Mesenchymal stem cell (in vitro differentiated cells and primary cell): ENCODE results near the gene MED12L.

ENCODE experiments used
- DNase-seq: peaks from one replicate; pipeline ENCODE4 v3.0.0-alpha.2; 2013
- H2AFZ ChIP-seq: one replicate; pipeline ENCODE4 v1.6.1; 2013; ENCODE audit warnings: low read depth, mild to moderate bottlenecking, control low read depth, inconsistent platforms, low read length, moderate library complexity
- H2AK5ac ChIP-seq: 2 replicates; pipeline ENCODE4 v1.6.1; 2013; ENCODE audit warnings: low read length, moderate library complexity, mild to moderate bottlenecking, inconsistent platforms; ENCODE audit not compliant: severe bottlenecking
- H2BK120ac ChIP-seq: one replicate; pipeline ENCODE4 v1.6.1; 2013; ENCODE audit warnings: low read depth, mild to moderate bottlenecking, inconsistent platforms, low read length, moderate library complexity
- H2BK12ac ChIP-seq, 2 experiments: one replicate each; pipeline ENCODE4 v1.6.1; 2013; ENCODE audit warnings: inconsistent platforms in 2 of 2, low read length in 2 of 2, mild to moderate bottlenecking in 2 of 2, moderate library complexity in 2 of 2, control low read depth in 1 of 2
- H2BK15ac ChIP-seq: one replicate; pipeline ENCODE4 v1.6.1; 2013; ENCODE audit warnings: mild to moderate bottlenecking, low read depth, inconsistent platforms; ENCODE audit not compliant: poor library complexity, severe bottlenecking
- H2BK5ac ChIP-seq: 2 replicates; pipeline ENCODE4 v1.6.1; 2013; ENCODE audit warnings: low read depth, mild to moderate bottlenecking, low read length, control low read depth, inconsistent platforms; ENCODE audit not compliant: poor library complexity, severe bottlenecking
- H3K14ac ChIP-seq, 2 experiments: one replicate each; pipeline ENCODE4 v1.6.1; 2013; ENCODE audit warnings: inconsistent platforms in 2 of 2, low read length in 2 of 2, control low read depth in 1 of 2, mild to moderate bottlenecking in 1 of 2, moderate library complexity in 1 of 2
- H3K18ac ChIP-seq, 2 experiments: one replicate each; pipeline ENCODE4 v1.6.1; 2013; ENCODE audit warnings: inconsistent platforms in 2 of 2, low read length in 2 of 2, control low read depth in 1 of 2, low read depth in 1 of 2, mild to moderate bottlenecking in 1 of 2
- H3K23ac ChIP-seq, 2 experiments: one replicate each; pipeline ENCODE4 v1.6.1; 2013; ENCODE audit warnings: inconsistent platforms in 2 of 2, low read length in 2 of 2, mild to moderate bottlenecking in 2 of 2, moderate library complexity in 2 of 2, control low read depth in 1 of 2
- H3K27ac ChIP-seq: 2 replicates; pipeline ENCODE4 v1.5.1; 2013; ENCODE audit warnings: mild to moderate bottlenecking, moderate library complexity, low read length, control low read depth, inconsistent platforms; ENCODE audit not compliant: poor library complexity, severe bottlenecking
- H3K27me3 ChIP-seq, 2 experiments: 2 replicates each; pipeline versions ENCODE4 v1.6.1 to v1.7.0; 2013; ENCODE audit warnings: low read length in 2 of 2, mild to moderate bottlenecking in 2 of 2, moderate library complexity in 2 of 2, control low read depth in 1 of 2, inconsistent platforms in 1 of 2; ENCODE audit not compliant: control insufficient read depth in 1 of 2, insufficient read depth in 1 of 2
- H3K36me3 ChIP-seq, 2 experiments: 2 replicates each; pipeline versions ENCODE4 v1.6.1 to v1.7.0; 2013; ENCODE audit warnings: low read length in 2 of 2, control low read depth in 1 of 2, inconsistent platforms in 1 of 2, low read depth in 1 of 2, mild to moderate bottlenecking in 1 of 2; ENCODE audit not compliant: insufficient read depth in 2 of 2, control insufficient read depth in 1 of 2
- H3K4ac ChIP-seq, 2 experiments: one replicate each; pipeline ENCODE4 v1.6.1; 2013; ENCODE audit warnings: inconsistent platforms in 2 of 2, low read length in 2 of 2, mild to moderate bottlenecking in 2 of 2, moderate library complexity in 2 of 2, control low read depth in 1 of 2, low read depth in 1 of 2
- H3K4me1 ChIP-seq: 2 replicates; pipeline ENCODE4 v1.6.1; 2013; ENCODE audit warnings: low read depth, low read length, control low read depth; ENCODE audit not compliant: control insufficient read depth, insufficient read depth
- H3K4me2 ChIP-seq: 2 replicates; pipeline ENCODE4 v1.6.1; 2013; ENCODE audit warnings: low read length, mild to moderate bottlenecking, inconsistent platforms; ENCODE audit not compliant: poor library complexity, severe bottlenecking
- H3K4me3 ChIP-seq, 2 experiments: 2 replicates each; pipeline versions ENCODE4 v1.5.1 to v1.7.0; 2013; ENCODE audit warnings: low read length in 2 of 2, mild to moderate bottlenecking in 2 of 2, control low read depth in 1 of 2, low read depth in 1 of 2; ENCODE audit not compliant: insufficient read depth in 1 of 2
- H3K79me1 ChIP-seq: replicated peaks from 2 replicates; pipeline ENCODE4 v1.6.1; 2013; ENCODE audit warnings: mild to moderate bottlenecking, control low read depth, low read length, inconsistent platforms; ENCODE audit not compliant: poor library complexity, severe bottlenecking
- H3K9ac ChIP-seq: 2 replicates; pipeline ENCODE4 v1.7.0; 2013; ENCODE audit warnings: mild to moderate bottlenecking, low read length, moderate library complexity
- H3K9me3 ChIP-seq: 2 replicates; pipeline ENCODE4 v1.7.0; 2013; ENCODE audit warnings: mild to moderate bottlenecking, low read length; ENCODE audit not compliant: control insufficient read depth
- H4K8ac ChIP-seq: one replicate; pipeline ENCODE4 v1.6.1; 2013; ENCODE audit warnings: inconsistent platforms, mild to moderate bottlenecking, low read length, moderate library complexity
- H4K91ac ChIP-seq: one replicate; pipeline ENCODE4 v1.6.1; 2013; ENCODE audit warnings: mild to moderate bottlenecking, low read length, inconsistent platforms
- WGBS: methylation state at CpG from one replicate; pipeline ENCODE4 v1.1.7; 2013; ENCODE audit warnings: mixed read lengths; 5-methylcytosine and 5-hydroxymethylcytosine counted together

The MED12L gene

DNA sequence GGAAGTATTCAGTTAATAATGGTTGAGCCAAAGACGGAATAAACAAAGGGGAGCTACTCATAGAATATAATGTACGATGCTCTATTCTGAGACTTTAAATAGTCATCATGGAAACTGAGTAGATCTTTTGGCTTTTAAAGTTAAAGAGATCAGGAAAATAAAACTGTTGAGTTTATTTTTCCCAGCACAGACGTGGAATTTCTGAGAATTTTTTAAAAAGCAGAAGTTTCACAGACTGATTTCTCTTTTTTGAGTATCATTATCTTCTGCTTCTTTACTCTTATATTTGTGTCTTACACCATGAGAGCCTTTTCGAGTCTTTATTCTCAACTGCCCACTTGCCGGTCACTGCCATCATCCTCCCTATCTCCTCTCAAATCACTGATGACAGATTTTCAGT is 179.7 kb downstream of the MED12L start:
- no peak overlapping the region for H4K91ac ChIP-seq
- no peaks in the 10 kb centered on the region for H3K9me3 ChIP-seq
- H3K14ac ChIP-seq = no peak overlapping the region
- WGBS = 98% methylated on average over 4 of the region's 5 CpGs
- H3K27ac ChIP-seq = no peak overlapping the region
- no peak overlapping the region for H3K9ac ChIP-seq
- no peak overlapping the region for H3K23ac ChIP-seq
- H4K8ac ChIP-seq = no peak overlapping the region
- H2BK5ac ChIP-seq = no peak overlapping the region
- peaks cover 0 to 14% of the 10 kb centered on the region in 2 experiments for H3K27me3 ChIP-seq
- no peaks in the 10 kb centered on the region for H3K4me1 ChIP-seq
- H2AFZ ChIP-seq = no peak overlapping the region
- peak overlapping the region in 1 of 2 experiments; percentile 94 for H2BK12ac ChIP-seq
- no peaks in the 10 kb centered on the region for H3K36me3 ChIP-seq
- no peak overlapping the region for H3K4me2 ChIP-seq
- no peak overlapping the region for H3K18ac ChIP-seq
- DNase-seq = no peak
- H2BK15ac ChIP-seq = no peak overlapping the region
- no peak overlapping the region for H3K4me3 ChIP-seq
- no peaks in the 10 kb centered on the region for H3K79me1 ChIP-seq
- H3K4ac ChIP-seq = no peak overlapping the region
- no peak overlapping the region for H2BK120ac ChIP-seq
- no peak overlapping the region for H2AK5ac ChIP-seq

DNA sequence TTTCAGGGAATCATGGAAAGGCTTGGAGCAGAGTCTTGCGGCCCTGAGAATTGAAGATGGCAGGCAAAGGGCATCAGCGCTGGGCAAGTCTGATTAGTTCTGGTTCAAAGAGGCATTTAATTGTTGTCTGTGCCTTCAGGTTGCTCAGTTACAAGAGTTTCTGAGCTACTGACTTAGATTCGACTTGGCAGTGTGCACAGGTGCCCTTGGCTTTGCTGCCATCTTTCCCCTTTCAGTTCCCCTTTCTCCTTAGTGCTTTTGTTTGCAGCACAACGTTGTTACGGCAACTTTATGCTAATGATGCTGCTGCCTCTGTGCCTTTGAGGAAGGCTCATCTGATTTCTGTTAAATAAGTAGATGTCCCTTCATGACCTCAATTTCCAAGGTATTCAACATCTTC is 180.4 kb downstream of the MED12L start:
- Histone ChIP-seq H2AK5ac (no peak overlapping the region), H3K4ac (no peak overlapping the region), H3K4me3 (no peak overlapping the region), H3K27me3 (peaks cover 0 to 14% of the 10 kb centered on the region in 2 experiments), H4K8ac (no peak overlapping the region), H2BK5ac (no peak overlapping the region), H4K91ac (no peak overlapping the region), H3K36me3 (no peaks in the 10 kb centered on the region), H2BK15ac (no peak overlapping the region), H2BK120ac (no peak overlapping the region), H3K4me1 (no peaks in the 10 kb centered on the region), H3K23ac (no peak overlapping the region), H2AFZ (no peak overlapping the region), H3K9ac (no peak overlapping the region), H3K18ac (peak overlapping the region in 1 of 2 experiments; percentile 25), H3K27ac (no peak overlapping the region), H3K79me1 (no peaks in the 10 kb centered on the region), H3K4me2 (no peak overlapping the region), H3K14ac (no peak overlapping the region), H2BK12ac (peak overlapping the region in 1 of 2 experiments; percentile 49), H3K9me3 (no peaks in the 10 kb centered on the region)
- peak; percentile 57 for DNase-seq
- WGBS = 77% methylated on average over 5 of the region's 5 CpGs

DNA sequence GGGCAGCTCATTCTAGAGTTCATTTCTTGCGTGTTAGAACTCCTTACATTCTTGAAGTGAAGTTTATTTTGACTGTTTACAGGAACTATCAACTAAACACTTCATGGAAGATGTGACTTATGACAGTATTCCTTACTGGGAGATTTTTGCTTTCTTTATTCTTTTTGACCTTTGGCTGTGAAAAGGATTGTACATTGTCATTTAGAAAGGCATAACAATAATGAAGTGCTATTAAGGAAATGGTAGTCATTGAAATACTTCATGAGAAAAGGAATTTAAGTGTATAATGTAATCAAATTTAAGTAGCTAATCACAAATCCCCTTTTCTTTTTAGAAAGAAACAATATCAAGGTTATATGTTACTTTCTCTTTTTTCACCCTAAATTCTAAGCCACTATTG is 181.6 kb downstream of the MED12L start:
- H3K4ac ChIP-seq = no peak overlapping the region
- no peaks in the 10 kb centered on the region for H3K79me1 ChIP-seq
- H4K8ac ChIP-seq = no peak overlapping the region
- H2AK5ac ChIP-seq = no peak overlapping the region
- H2BK120ac ChIP-seq = no peak overlapping the region
- H3K23ac ChIP-seq = no peak overlapping the region
- no peak overlapping the region for H2AFZ ChIP-seq
- H3K18ac ChIP-seq = no peak overlapping the region
- H2BK15ac ChIP-seq = no peak overlapping the region
- peak; percentile 43 for DNase-seq
- H3K9ac ChIP-seq = no peak overlapping the region
- WGBS = 33% methylated on average over 1 of the region's 1 CpG
- H3K14ac ChIP-seq = no peak overlapping the region
- no peaks in the 10 kb centered on the region for H3K36me3 ChIP-seq
- peaks cover 0 to 13% of the 10 kb centered on the region in 2 experiments for H3K27me3 ChIP-seq
- no peaks in the 10 kb centered on the region for H3K9me3 ChIP-seq
- H2BK12ac ChIP-seq = no peak overlapping the region
- no peak overlapping the region for H2BK5ac ChIP-seq
- no peaks in the 10 kb centered on the region for H3K4me1 ChIP-seq
- no peak overlapping the region for H4K91ac ChIP-seq
- H3K4me3 ChIP-seq = no peak overlapping the region
- no peak overlapping the region for H3K4me2 ChIP-seq
- H3K27ac ChIP-seq = no peak overlapping the region

DNA sequence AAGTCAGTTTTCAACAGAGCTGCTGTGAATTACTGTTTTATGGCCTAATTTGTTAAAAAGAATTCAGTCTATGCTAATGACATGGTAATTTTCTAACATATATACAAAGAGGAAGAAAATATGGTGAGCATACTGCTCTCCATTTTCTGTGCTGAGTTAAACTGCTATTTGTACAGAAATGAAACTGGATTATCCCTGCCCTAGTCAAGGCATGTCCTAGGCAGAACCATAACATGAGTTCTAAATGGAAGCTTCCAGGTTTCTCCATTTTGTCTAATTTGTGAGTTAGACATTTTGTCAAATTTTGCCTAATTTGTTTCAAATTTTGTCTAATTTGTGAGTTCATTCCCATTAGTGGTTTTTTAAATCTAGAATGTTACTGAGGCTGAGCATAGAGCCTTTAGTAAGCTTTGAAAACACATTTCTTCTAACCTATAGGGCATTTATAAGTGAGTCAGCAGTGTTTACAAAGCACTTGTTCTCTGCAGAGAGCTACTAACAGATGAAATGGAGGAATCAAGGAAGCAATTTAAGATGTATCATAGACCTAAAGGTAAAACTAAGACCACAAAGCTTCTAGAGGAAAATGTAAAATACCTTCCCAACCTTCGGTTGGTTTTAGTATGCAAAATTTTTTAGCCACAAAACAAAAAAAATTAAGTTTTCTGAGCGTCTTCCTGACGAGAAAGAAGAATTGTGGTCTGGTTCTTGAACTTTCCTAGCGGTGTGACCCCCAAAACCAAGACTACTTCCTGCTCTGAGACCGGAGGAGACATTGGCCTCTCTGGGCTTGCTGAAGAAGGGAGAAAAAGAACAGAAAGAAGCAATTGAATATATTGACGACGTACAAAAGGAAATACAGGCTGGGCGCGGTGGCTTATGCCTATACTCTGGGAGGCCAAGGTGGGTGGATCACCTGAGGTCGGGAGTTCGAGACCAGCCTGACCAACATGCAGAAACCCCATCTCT is 183.1 kb downstream of the MED12L start:
- no peak overlapping the region for H3K27ac ChIP-seq
- WGBS = 96% methylated on average over 9 of the region's 11 CpGs
- no peak overlapping the region for H4K8ac ChIP-seq
- no peaks in the 10 kb centered on the region for H3K36me3 ChIP-seq
- no peak overlapping the region for H2AK5ac ChIP-seq
- no peak overlapping the region for H2BK12ac ChIP-seq
- H2BK120ac ChIP-seq = no peak overlapping the region
- H2AFZ ChIP-seq = no peak overlapping the region
- H3K9me3 ChIP-seq = no peaks in the 10 kb centered on the region
- no peak overlapping the region for H2BK5ac ChIP-seq
- no peak overlapping the region for H4K91ac ChIP-seq
- no peak overlapping the region for H3K4me2 ChIP-seq
- H3K4ac ChIP-seq = peak overlapping the region in 1 of 2 experiments; percentile 76
- no peak overlapping the region for H3K14ac ChIP-seq
- DNase-seq = peak; percentile 33
- H2BK15ac ChIP-seq = no peak overlapping the region
- peaks cover 0 to 14% of the 10 kb centered on the region in 2 experiments for H3K27me3 ChIP-seq
- H3K4me1 ChIP-seq = no peaks in the 10 kb centered on the region
- H3K23ac ChIP-seq = no peak overlapping the region
- H3K79me1 ChIP-seq = no peaks in the 10 kb centered on the region
- H3K4me3 ChIP-seq = no peak overlapping the region
- no peak overlapping the region for H3K9ac ChIP-seq
- no peak overlapping the region for H3K18ac ChIP-seq
